Measurements from ENCODE around the gene NR0B1. TPM values are rescaled to one million over a fixed set of nuclear protein-coding genes. Genes with fewer than 3 reads are reported as not detected.

NR0B1 gene, protein sequence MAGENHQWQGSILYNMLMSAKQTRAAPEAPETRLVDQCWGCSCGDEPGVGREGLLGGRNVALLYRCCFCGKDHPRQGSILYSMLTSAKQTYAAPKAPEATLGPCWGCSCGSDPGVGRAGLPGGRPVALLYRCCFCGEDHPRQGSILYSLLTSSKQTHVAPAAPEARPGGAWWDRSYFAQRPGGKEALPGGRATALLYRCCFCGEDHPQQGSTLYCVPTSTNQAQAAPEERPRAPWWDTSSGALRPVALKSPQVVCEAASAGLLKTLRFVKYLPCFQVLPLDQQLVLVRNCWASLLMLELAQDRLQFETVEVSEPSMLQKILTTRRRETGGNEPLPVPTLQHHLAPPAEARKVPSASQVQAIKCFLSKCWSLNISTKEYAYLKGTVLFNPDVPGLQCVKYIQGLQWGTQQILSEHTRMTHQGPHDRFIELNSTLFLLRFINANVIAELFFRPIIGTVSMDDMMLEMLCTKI
- not detected in 2 replicates for total RNA-seq

DNA sequence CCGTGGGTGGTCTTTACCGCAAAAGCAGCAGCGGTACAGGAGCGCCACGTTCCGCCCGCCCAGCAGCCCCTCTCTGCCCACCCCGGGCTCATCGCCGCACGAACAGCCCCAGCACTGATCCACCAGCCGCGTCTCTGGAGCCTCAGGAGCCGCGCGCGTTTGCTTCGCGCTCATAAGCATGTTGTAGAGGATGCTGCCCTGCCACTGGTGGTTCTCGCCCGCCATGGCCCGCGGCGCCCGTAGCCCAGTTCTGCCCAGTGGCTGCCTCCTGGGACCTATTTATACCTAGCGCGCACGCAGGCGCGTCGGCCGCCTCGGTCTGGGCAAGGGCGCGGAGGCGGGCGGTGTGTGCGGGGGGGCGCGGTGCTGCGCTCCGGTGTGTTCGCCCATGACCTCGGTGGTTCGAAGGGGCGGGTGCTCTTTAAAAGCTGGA is at the start of gene NR0B1:
TSS of gene NR0B1 (minus strand) at position 252 of the 433 bp plus-strand sequence. CDS start at position 225, 27 bp downstream.

Other genes starting within 250 kb of the NR0B1 start
- not detected in 2 replicates for gene MAGEB2, start 93.8 kb downstream of the NR0B1 start, total RNA-seq
- gene MAGEB3, start 78.7 kb downstream of the NR0B1 start, total RNA-seq = not detected in 2 replicates
- gene MAGEB4, start 67.4 kb downstream of the NR0B1 start, total RNA-seq = not detected in 2 replicates
- gene MAGEB1, start 62.2 kb downstream of the NR0B1 start, total RNA-seq = not detected in 2 replicates